ENCODE data around the gene PHYH. TPM values are rescaled to one million over a fixed set of nuclear protein-coding genes. Genes with fewer than 3 reads are reported as not detected.
"Not testable (repeated sequence)": the region's sequence is repeated elsewhere in the genome, so short reads cannot be mapped to it uniquely, and the experiment has no call there.

Gene PHYH
- total RNA-seq, 1 experiment from 2014 or later = 22.5 TPM

- Mint-ChIP-seq H3K36me3 (peaks cover 32% of the 10 kb centered on the region), H3K27me3 (ENCODE audit: low read depth) (no peaks in the 10 kb centered on the region), H3K4me1 (peaks cover 4% of the 10 kb centered on the region), H3K4me3 (no peak overlapping the region), H3K27ac (no peak overlapping the region), H3K9me3 (no peaks in the 10 kb centered on the region)
- ATAC-seq (no peak), DNase-seq (ENCODE audit: low spot score) (no peak)
- ChIA-PET CTCF (no interaction called here), POLR2A (no interaction called here)
- no peak for TF ChIP-seq ZBTB21 (CRISPR knock-in tag; IDR thresholded peaks at IDR 0.05; ENCODE audit: borderline replicate concordance)
Measured at GRCh38 chr10:13284050-13284449, 15.8 kb downstream of the PHYH start.

- H3K4me3 Mint-ChIP-seq; H3K4me1 Mint-ChIP-seq; POLR2A ChIA-PET; ATAC-seq; DNase-seq (ENCODE audit: low spot score); H3K27ac Mint-ChIP-seq; H3K27me3 Mint-ChIP-seq (ENCODE audit: low read depth); H3K9me3 Mint-ChIP-seq: not testable (repeated sequence)
- CTCF ChIA-PET = interaction anchor here (1.0 kb wide), 1 partner anchor 20 kb away, joined by 4 read pairs; no protein-coding TSS in a partner anchor
- H3K36me3 Mint-ChIP-seq = peaks cover 19% of the 10 kb centered on the region
Measured at GRCh38 chr10:13282348-13282747, 17.5 kb downstream of the PHYH start.

GRCh38 chr10:13276749-13277365 lies 23.0 kb downstream of the PHYH start:
- Mint-ChIP-seq H3K27ac (peak overlapping the region; percentile 23; the same call in 1 of the 2 replicates), H3K4me1 (peaks cover 14% of the 10 kb centered on the region), H3K27me3 (ENCODE audit: low read depth) (no peaks in the 10 kb centered on the region), H3K9me3 (peaks cover 4% of the 10 kb centered on the region), H3K4me3 (no peak overlapping the region), H3K36me3 (peaks cover 15% of the 10 kb centered on the region)
- no peak for DNase-seq (ENCODE audit: low spot score)
- no peak for ATAC-seq
- no peak for TF ChIP-seq CBFB (CRISPR knock-in tag; IDR thresholded peaks at IDR 0.05; ENCODE audit: low read depth)
- no peak for TF ChIP-seq SOX15 (CRISPR knock-in tag; IDR thresholded peaks at IDR 0.05)
- no peak for TF ChIP-seq ESRRA (CRISPR knock-in tag; IDR thresholded peaks at IDR 0.05; ENCODE audit: borderline replicate concordance)
- TF ChIP-seq AR (CRISPR knock-in tag; IDR thresholded peaks at IDR 0.05) = no peak
- no peak for TF ChIP-seq TEAD1 (CRISPR knock-in tag; IDR thresholded peaks at IDR 0.05)
- TF ChIP-seq ZNF219 (CRISPR knock-in tag; IDR thresholded peaks at IDR 0.05; ENCODE audit: borderline replicate concordance) = no peak
- ChIA-PET POLR2A (interaction anchor here (0.6 to 0.7 kb wide), 2 partner anchors 100 to 125 kb away, joined by 5 to 6 read pairs; no protein-coding TSS in a partner anchor), CTCF (interaction anchor here (0.8 to 1.4 kb wide), 3 partner anchors 57 to 76 kb away, joined by 3 to 5 read pairs (median 3); no protein-coding TSS in a partner anchor)

GRCh38 chr10:13276146-13276545 lies 23.7 kb downstream of the PHYH start:
- H3K27me3 Mint-ChIP-seq (ENCODE audit: low read depth); POLR2A ChIA-PET: not testable (repeated sequence)

GRCh38 chr10:13272164-13272571 lies 27.7 kb downstream of the PHYH start:
- CTCF ChIA-PET = interaction anchor here (0.6 to 2.9 kb wide), 16 partner anchors 15 to 264 kb away, joined by 3 to 35 read pairs (median 4); partner anchors contain the start of gene PHYH
- peak; percentile 14 for DNase-seq (ENCODE audit: low spot score)
- POLR2A ChIA-PET = interaction anchor here (1.0 kb wide), 1 partner anchor 78 kb away, joined by 3 read pairs; no protein-coding TSS in a partner anchor
- ATAC-seq = peak; percentile 37
- Mint-ChIP-seq H3K27me3 (ENCODE audit: low read depth) (no peaks in the 10 kb centered on the region), H3K27ac (peak overlapping the region; percentile 96), H3K4me1 (peaks cover 42% of the 10 kb centered on the region), H3K36me3 (peaks cover 4% of the 10 kb centered on the region; the same call in 1 of the 2 replicates), H3K9me3 (peaks cover 4% of the 10 kb centered on the region), H3K4me3 (no peak overlapping the region)
- no peak for TF ChIP-seq E2F4 (CRISPR knock-in tag; IDR thresholded peaks at IDR 0.05; ENCODE audit: borderline replicate concordance, low read depth)
- TF ChIP-seq GABPB1 (CRISPR knock-in tag; IDR thresholded peaks at IDR 0.05) = no peak
- no peak for TF ChIP-seq GRHL2 (CRISPR knock-in tag; IDR thresholded peaks at IDR 0.05; ENCODE audit: insufficient replicate concordance, severe bottlenecking)
- TF ChIP-seq ZNF219 (CRISPR knock-in tag; IDR thresholded peaks at IDR 0.05; ENCODE audit: borderline replicate concordance) = no peak
- no peak for TF ChIP-seq TEAD4 (CRISPR knock-in tag; IDR thresholded peaks at IDR 0.05)
- TF ChIP-seq RORB (CRISPR knock-in tag; IDR thresholded peaks at IDR 0.05) = no peak
- TF ChIP-seq CDX4 (CRISPR knock-in tag; IDR thresholded peaks at IDR 0.05; ENCODE audit: borderline replicate concordance) = no peak
- TF ChIP-seq JAZF1 (CRISPR knock-in tag; IDR thresholded peaks at IDR 0.05) = no peak
- TF ChIP-seq PREB (CRISPR knock-in tag; IDR thresholded peaks at IDR 0.05; ENCODE audit: borderline replicate concordance) = no peak
- no peak for TF ChIP-seq FOXP4 (CRISPR knock-in tag; IDR thresholded peaks at IDR 0.05)

More at GRCh38 chr10:13276146-13276545, 23.7 kb downstream of the PHYH start:
- H3K9me3 Mint-ChIP-seq; H3K4me3 Mint-ChIP-seq; DNase-seq (ENCODE audit: low spot score); H3K27ac Mint-ChIP-seq; ATAC-seq: not testable (repeated sequence)
- CTCF ChIA-PET = interaction anchor here (1.3 to 1.8 kb wide), 3 partner anchors 26 to 77 kb away, joined by 3 to 9 read pairs (median 5); no protein-coding TSS in a partner anchor
- Mint-ChIP-seq H3K36me3 (peaks cover 15% of the 10 kb centered on the region), H3K4me1 (peaks cover 21% of the 10 kb centered on the region)

All from WTC11 (cell line).